KMS-11 (cell line): Measurements from ENCODE around the gene DACH2.

Experiments used
- H2AFZ ChIP-seq: fragments of 200-600 bp; sonication (generic); 2 replicates; pipeline ENCODE4 v1.6.1; 2016; ENCODE audit warnings: antibody characterized with exemption, mixed run types, low read depth
- H3K27ac ChIP-seq: fragments of 200-600 bp; sonication (generic); 2 replicates; pipeline ENCODE4 v1.6.1; 2016; ENCODE audit warnings: mild to moderate bottlenecking, mixed run types
- H3K27me3 ChIP-seq: fragments of 200-600 bp; sonication (generic); 2 replicates; pipeline ENCODE4 v1.6.1; 2017; ENCODE audit warnings: mild to moderate bottlenecking, low read depth, mixed run types, moderate library complexity; ENCODE audit not compliant: insufficient read depth
- H3K36me3 ChIP-seq: fragments of 200-600 bp; sonication (generic); 2 replicates; pipeline ENCODE4 v1.6.1; 2017; ENCODE audit warnings: mild to moderate bottlenecking, mixed run types; ENCODE audit not compliant: insufficient read depth
- H3K4me1 ChIP-seq: fragments of 200-600 bp; sonication (generic); 2 replicates; pipeline ENCODE4 v1.6.1; 2016; ENCODE audit warnings: mild to moderate bottlenecking, low read depth, mixed run types; ENCODE audit not compliant: poor library complexity, severe bottlenecking
- H3K4me2 ChIP-seq: fragments of 200-600 bp; sonication (generic); 2 replicates; pipeline ENCODE4 v1.7.0; 2016; ENCODE audit warnings: mild to moderate bottlenecking, mixed run types
- H3K4me3 ChIP-seq: fragments of 200-600 bp; sonication (generic); IDR thresholded peaks from 2 replicates; pipeline ENCODE4 v1.6.1; 2017; ENCODE audit warnings: low read depth, low read length, mixed read lengths; ENCODE audit not compliant: insufficient read depth
- H3K79me2 ChIP-seq: fragments of 200-600 bp; sonication (generic); 2 replicates; pipeline ENCODE4 v1.6.1; 2016; ENCODE audit warnings: low read depth, mixed run types; ENCODE audit not compliant: insufficient read depth
- H3K9ac ChIP-seq: fragments of 200-600 bp; sonication (generic); 2 replicates; pipeline ENCODE4 v1.6.1; 2016; ENCODE audit warnings: mild to moderate bottlenecking, mixed run types
- H4K20me1 ChIP-seq: fragments of 200-600 bp; sonication (generic); 2 replicates; pipeline ENCODE4 v1.6.1; 2016; ENCODE audit warnings: mild to moderate bottlenecking, mixed run types; ENCODE audit not compliant: insufficient read depth
- TF ChIP-seq, protein P1 (sequence below): fragments of 200-600 bp; sonication (generic); conservative IDR thresholded peaks from 2 replicates; pipeline ENCODE4 v1.6.1; 2017; ENCODE audit warnings: low read depth, mild to moderate bottlenecking, antibody characterized with exemption, low read length, moderate library complexity, mixed read lengths

The DACH2 gene

DNA sequence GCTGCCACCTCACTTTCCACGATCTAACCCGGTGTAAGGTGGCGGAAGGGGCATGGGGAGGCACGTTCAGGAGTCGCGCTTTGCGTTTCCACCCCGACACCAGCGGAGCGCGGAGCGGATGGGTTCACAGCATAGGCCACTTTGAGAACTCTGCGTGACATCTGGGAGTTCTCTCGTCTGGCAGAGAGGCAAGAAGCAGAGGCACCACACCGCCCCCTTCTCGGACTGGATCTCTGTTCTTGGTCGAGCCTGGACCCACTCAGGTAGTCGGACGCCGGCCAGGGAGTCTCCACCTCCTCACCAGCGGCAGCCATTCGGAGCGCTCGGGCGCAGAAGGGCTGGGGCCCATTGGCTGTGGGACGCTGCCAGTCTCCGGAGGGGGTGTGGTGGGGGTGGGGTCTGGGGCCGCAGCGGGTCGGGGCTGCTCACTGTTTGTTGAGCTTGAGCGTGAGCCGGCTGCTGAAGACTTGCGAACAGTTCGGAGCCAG is at the start of gene DACH2:
TSS of gene DACH2 (plus strand) at position 428 of the 488 bp plus-strand sequence.
- H3K9ac ChIP-seq: peak within 1 kb of the TSS; percentile 27; the same call in 1 of the 2 replicates
- peak within 1 kb of the TSS; percentile 91 for H2AFZ ChIP-seq
- peak within 1 kb of the TSS; percentile 60 for H3K4me2 ChIP-seq
- TF ChIP-seq, protein P1, sequence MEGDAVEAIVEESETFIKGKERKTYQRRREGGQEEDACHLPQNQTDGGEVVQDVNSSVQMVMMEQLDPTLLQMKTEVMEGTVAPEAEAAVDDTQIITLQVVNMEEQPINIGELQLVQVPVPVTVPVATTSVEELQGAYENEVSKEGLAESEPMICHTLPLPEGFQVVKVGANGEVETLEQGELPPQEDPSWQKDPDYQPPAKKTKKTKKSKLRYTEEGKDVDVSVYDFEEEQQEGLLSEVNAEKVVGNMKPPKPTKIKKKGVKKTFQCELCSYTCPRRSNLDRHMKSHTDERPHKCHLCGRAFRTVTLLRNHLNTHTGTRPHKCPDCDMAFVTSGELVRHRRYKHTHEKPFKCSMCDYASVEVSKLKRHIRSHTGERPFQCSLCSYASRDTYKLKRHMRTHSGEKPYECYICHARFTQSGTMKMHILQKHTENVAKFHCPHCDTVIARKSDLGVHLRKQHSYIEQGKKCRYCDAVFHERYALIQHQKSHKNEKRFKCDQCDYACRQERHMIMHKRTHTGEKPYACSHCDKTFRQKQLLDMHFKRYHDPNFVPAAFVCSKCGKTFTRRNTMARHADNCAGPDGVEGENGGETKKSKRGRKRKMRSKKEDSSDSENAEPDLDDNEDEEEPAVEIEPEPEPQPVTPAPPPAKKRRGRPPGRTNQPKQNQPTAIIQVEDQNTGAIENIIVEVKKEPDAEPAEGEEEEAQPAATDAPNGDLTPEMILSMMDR: no peak
- no peaks in the 10 kb centered on the region for H3K36me3 ChIP-seq
- H3K27me3 ChIP-seq: no peaks in the 10 kb centered on the region
- H4K20me1 ChIP-seq: no peaks in the 10 kb centered on the region
- no peaks in the 10 kb centered on the region for H3K4me1 ChIP-seq
- H3K4me3 ChIP-seq: no peak within 1 kb of the TSS
- H3K79me2 ChIP-seq: no peaks in the 10 kb centered on the region
- H3K27ac ChIP-seq: no peak within 1 kb of the TSS

GRCh38 chrX:86102341-86102740 is 45.9 kb upstream of the DACH2 start:
- Histone ChIP-seq H3K79me2 (no peaks in the 10 kb centered on the region), H3K4me1 (no peaks in the 10 kb centered on the region), H3K4me2 (no peak overlapping the region), H3K9ac (no peak overlapping the region), H3K27me3 (no peaks in the 10 kb centered on the region), H4K20me1 (no peaks in the 10 kb centered on the region), H3K27ac (no peak overlapping the region), H3K36me3 (no peaks in the 10 kb centered on the region), H3K4me3 (no peak overlapping the region), H2AFZ (no peak overlapping the region)
- TF ChIP-seq, protein P1: no peak

GRCh38 chrX:86103061-86103460 is 45.2 kb upstream of the DACH2 start:
- no peak overlapping the region for H3K9ac ChIP-seq
- no peaks in the 10 kb centered on the region for H3K4me1 ChIP-seq
- H4K20me1 ChIP-seq: no peaks in the 10 kb centered on the region
- no peak overlapping the region for H3K4me2 ChIP-seq
- no peak overlapping the region for H3K4me3 ChIP-seq
- TF ChIP-seq, protein P1: no peak
- no peak overlapping the region for H2AFZ ChIP-seq
- H3K36me3 ChIP-seq: no peaks in the 10 kb centered on the region
- no peak overlapping the region for H3K27ac ChIP-seq
- no peaks in the 10 kb centered on the region for H3K27me3 ChIP-seq
- no peaks in the 10 kb centered on the region for H3K79me2 ChIP-seq

GRCh38 chrX:86104526-86104925 is 43.7 kb upstream of the DACH2 start:
- Histone ChIP-seq H3K9ac (no peak overlapping the region), H3K4me2 (no peak overlapping the region), H3K4me1 (no peaks in the 10 kb centered on the region), H2AFZ (no peak overlapping the region), H4K20me1 (no peaks in the 10 kb centered on the region), H3K36me3 (no peaks in the 10 kb centered on the region), H3K27ac (no peak overlapping the region), H3K79me2 (no peaks in the 10 kb centered on the region), H3K4me3 (no peak overlapping the region), H3K27me3 (no peaks in the 10 kb centered on the region)
- TF ChIP-seq, protein P1: no peak
